NOMO-1 treated with DMSO at 0.1 percent for 48 hours (cell line): Measurements from ENCODE around the gene TYMS.
A peak's percentile ranks its signal among the peaks of the same experiment; 100 is the strongest.

Experiments used
- DNase-seq: peaks from one replicate; lab custom pipeline; 2025; ENCODE audit not compliant: unreplicated experiment; lab: John Stamatoyannopoulos, UW

Gene TYMS

GRCh38 chr18:710418-711300, 53.2 kb downstream of the TYMS start:
- DNase-seq, result no peak

- DNase-seq, result no peak
Observed at GRCh38 chr18:711310-711656, 53.8 kb downstream of the TYMS start.

- peak; percentile 43 for DNase-seq
Observed at GRCh38 chr18:711657-712400, 54.4 kb downstream of the TYMS start.

GRCh38 chr18:712401-713134, 55.1 kb downstream of the TYMS start, which contains the start of gene ENOSF1:
Gene ENOSF1, minus strand, starts transcription at chr18:712630. Its CDS starts 43 bp downstream, at chr18:712587.
- peak; percentile 42 for DNase-seq

- DNase-seq, result no peak
Observed at GRCh38 chr18:713135-713490, 55.7 kb downstream of the TYMS start.

- no peak for DNase-seq
Observed at GRCh38 chr18:715626-716025, 58.2 kb downstream of the TYMS start.

GRCh38 chr18:717003-717402, 59.5 kb downstream of the TYMS start:
- DNase-seq, result no peak
